Measurements from ENCODE around the gene ACTG1. TPM values are rescaled to one million over a fixed set of nuclear protein-coding genes. Genes with fewer than 3 reads are reported as not detected.

ACTG1 gene
- total and polyA plus RNA-seq, 2 of the 13 experiments (the other 11 are each of a cell fraction or from before 2014, with no cell fraction given): 973 to 1,138 TPM

DNA sequence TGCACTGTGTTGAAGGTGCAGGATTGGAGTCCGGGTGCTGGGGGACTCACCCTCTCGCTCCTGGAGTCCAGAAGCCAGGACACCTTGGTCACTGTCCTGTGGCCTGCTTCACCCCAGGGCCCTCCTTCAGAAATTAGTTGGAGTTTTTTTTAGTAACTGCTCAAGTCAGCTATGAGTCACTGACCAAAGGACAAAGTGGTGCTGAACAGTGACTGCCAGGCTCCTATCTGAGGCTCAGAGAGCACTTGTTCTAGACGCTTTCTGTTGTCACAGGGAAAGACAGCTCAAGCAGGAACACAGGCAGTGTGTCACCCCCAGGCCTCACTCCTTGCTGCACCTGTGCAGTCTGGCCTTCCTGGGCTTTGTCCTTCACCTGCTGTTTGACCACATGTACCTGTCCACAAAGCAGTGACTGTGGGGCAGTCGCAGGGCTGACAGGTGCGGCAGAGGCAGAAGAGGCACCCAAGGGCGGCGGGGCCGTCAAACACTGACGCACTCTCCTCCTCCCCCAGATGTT is 43.6 kb upstream of the ACTG1 start:
- no peak overlapping the region for H3K4me3 ChIP-seq (replicated peaks in 1 of 3; ENCODE audit: insufficient read depth in 1 of 3, low read depth in 2 of 3, low read length in 3 of 3)
- in situ Hi-C loops (cut with HindIII; ENCODE audit: extremely low pct_ligation_motif_present, low pct_unique_long_range_greater_than_20kb): no loop called here
- H3K9ac ChIP-seq (ENCODE audit: insufficient read depth, low read depth, low read length): no peak overlapping the region
- no peak overlapping the region for H2AFZ ChIP-seq (ENCODE audit: low read length)
- no peak overlapping the region for H3K27ac ChIP-seq (ENCODE audit: extremely low read length, insufficient read depth, low read length)
- FAIRE-seq (no peak), DNase-seq (ENCODE audit: low spot score) (peak; percentile 45), ATAC-seq (no peak)
- BruUV-seq (replicated peaks): no TSS peak
- CTCF ChIA-PET (ENCODE audit: low intra/inter-chr PET ratio, low total read pairs): no interaction called here
- POLR2A ChIA-PET: interaction anchor here (0.6 to 1.3 kb wide), 2 partner anchors 17 to 109 kb away, joined by 3 read pairs; no protein-coding TSS in a partner anchor
- intact Hi-C loops (cut with micrococcal nuclease; ENCODE audit: unreplicated experiment): no loop called here
- H4K20me1 ChIP-seq (ENCODE audit: insufficient read depth, low read length): peaks cover 1% of the 10 kb centered on the region; the same call in 1 of the 2 replicates
- H3K79me2 ChIP-seq (ENCODE audit: insufficient read depth, low read length): peaks cover 7% of the 10 kb centered on the region
- H3K4me1 ChIP-seq (ENCODE audit: insufficient read depth, low read length): peaks cover 34% of the 10 kb centered on the region
- no peak overlapping the region for H3K4me2 ChIP-seq (ENCODE audit: low read depth, low read length)
- 86% methylated on average over 9 of the region's 9 CpGs for WGBS (ENCODE audit: low lambda C conversion rate)
- no peaks in the 10 kb centered on the region; a peak in 1 of 5 replicates for H3K27me3 ChIP-seq (ENCODE audit: control insufficient read depth in 1 of 2, insufficient read depth in 2 of 2, low read length in 2 of 2)
- peaks cover 19 to 35% of the 10 kb centered on the region in 2 experiments for H3K36me3 ChIP-seq (replicated peaks in 1 of 2; ENCODE audit: control insufficient read depth in 1 of 2, insufficient read depth in 2 of 2, low read length in 2 of 2)
- H3K9me3 ChIP-seq (ENCODE audit: low read length): no peaks in the 10 kb centered on the region
- TF ChIP-seq ZNF326 (CRISPR knock-in tag; IDR thresholded peaks at IDR 0.05; ENCODE audit: borderline replicate concordance) (peak; percentile 37; the same call in 1 of the 2 replicates), FOSL2 (CRISPR knock-in tag; IDR thresholded peaks at IDR 0.05) (peak; percentile 82), SPEN (CRISPR knock-in tag; IDR thresholded peaks at IDR 0.05; ENCODE audit: low read depth) (0 out of 2 replicates have a peak, but pooled peaks have one; percentile 20), ZBTB21 (CRISPR knock-in tag; IDR thresholded peaks at IDR 0.05) (no peak), ZNF792 (CRISPR knock-in tag; IDR thresholded peaks at IDR 0.05) (peak; percentile 100), POLR2AphosphoS5 (IDR thresholded peaks at IDR 0.05; ENCODE audit: low read depth, low read length) (peak; percentile 26; the same call in 1 of the 2 replicates), ZBTB38 (CRISPR knock-in tag; IDR thresholded peaks at IDR 0.05) (peak; percentile 31; the same call in 1 of the 2 replicates), AKAP8 (CRISPR knock-in tag; IDR thresholded peaks at IDR 0.05) (peak; percentile 54; the same call in 1 of the 2 replicates), NONO (IDR thresholded peaks at IDR 0.05) (no peak), NONO (CRISPR knock-in tag; conservative IDR thresholded peaks at IDR 0.05) (0 out of 2 replicates have a peak, but pooled peaks have one; percentile 54), POGZ (CRISPR knock-in tag; IDR thresholded peaks at IDR 0.05) (no peak), FOSL1 (CRISPR knock-in tag; IDR thresholded peaks at IDR 0.05; ENCODE audit: borderline replicate concordance) (peak; percentile 8; the same call in 1 of the 2 replicates), POLR2A (IDR thresholded peaks at IDR 0.05; ENCODE audit: insufficient read depth in 1 of 2, low read depth in 2 of 2, low read length in 2 of 2) (peak in 1 of 2 experiments; percentile 16; a peak in 2 of 4 replicates), AGO2 (optimal IDR thresholded peaks at IDR 0.05; ENCODE audit: low read depth, low read length) (peak; percentile 81), IKZF4 (CRISPR knock-in tag; IDR thresholded peaks at IDR 0.05; ENCODE audit: borderline replicate concordance, low read depth, not compliant biosample characterization) (no peak)
- TF ChIP-seq, protein P1, sequence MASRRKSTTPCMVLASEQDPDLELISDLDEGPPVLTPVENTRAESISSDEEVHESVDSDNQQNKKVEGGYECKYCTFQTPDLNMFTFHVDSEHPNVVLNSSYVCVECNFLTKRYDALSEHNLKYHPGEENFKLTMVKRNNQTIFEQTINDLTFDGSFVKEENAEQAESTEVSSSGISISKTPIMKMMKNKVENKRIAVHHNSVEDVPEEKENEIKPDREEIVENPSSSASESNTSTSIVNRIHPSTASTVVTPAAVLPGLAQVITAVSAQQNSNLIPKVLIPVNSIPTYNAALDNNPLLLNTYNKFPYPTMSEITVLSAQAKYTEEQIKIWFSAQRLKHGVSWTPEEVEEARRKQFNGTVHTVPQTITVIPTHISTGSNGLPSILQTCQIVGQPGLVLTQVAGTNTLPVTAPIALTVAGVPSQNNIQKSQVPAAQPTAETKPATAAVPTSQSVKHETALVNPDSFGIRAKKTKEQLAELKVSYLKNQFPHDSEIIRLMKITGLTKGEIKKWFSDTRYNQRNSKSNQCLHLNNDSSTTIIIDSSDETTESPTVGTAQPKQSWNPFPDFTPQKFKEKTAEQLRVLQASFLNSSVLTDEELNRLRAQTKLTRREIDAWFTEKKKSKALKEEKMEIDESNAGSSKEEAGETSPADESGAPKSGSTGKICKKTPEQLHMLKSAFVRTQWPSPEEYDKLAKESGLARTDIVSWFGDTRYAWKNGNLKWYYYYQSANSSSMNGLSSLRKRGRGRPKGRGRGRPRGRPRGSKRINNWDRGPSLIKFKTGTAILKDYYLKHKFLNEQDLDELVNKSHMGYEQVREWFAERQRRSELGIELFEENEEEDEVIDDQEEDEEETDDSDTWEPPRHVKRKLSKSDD (CRISPR knock-in tag; IDR thresholded peaks at IDR 0.05; ENCODE audit: low read depth): no peak
- TF ChIP-seq, protein P2, sequence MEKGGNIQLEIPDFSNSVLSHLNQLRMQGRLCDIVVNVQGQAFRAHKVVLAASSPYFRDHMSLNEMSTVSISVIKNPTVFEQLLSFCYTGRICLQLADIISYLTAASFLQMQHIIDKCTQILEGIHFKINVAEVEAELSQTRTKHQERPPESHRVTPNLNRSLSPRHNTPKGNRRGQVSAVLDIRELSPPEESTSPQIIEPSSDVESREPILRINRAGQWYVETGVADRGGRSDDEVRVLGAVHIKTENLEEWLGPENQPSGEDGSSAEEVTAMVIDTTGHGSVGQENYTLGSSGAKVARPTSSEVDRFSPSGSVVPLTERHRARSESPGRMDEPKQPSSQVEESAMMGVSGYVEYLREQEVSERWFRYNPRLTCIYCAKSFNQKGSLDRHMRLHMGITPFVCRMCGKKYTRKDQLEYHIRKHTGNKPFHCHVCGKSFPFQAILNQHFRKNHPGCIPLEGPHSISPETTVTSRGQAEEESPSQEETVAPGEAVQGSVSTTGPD (CRISPR knock-in tag; IDR thresholded peaks at IDR 0.05): no peak
- TF ChIP-seq, protein P3, sequence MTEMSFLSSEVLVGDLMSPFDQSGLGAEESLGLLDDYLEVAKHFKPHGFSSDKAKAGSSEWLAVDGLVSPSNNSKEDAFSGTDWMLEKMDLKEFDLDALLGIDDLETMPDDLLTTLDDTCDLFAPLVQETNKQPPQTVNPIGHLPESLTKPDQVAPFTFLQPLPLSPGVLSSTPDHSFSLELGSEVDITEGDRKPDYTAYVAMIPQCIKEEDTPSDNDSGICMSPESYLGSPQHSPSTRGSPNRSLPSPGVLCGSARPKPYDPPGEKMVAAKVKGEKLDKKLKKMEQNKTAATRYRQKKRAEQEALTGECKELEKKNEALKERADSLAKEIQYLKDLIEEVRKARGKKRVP (CRISPR knock-in tag; IDR thresholded peaks at IDR 0.05): no peak
- TF ChIP-seq, protein P4, sequence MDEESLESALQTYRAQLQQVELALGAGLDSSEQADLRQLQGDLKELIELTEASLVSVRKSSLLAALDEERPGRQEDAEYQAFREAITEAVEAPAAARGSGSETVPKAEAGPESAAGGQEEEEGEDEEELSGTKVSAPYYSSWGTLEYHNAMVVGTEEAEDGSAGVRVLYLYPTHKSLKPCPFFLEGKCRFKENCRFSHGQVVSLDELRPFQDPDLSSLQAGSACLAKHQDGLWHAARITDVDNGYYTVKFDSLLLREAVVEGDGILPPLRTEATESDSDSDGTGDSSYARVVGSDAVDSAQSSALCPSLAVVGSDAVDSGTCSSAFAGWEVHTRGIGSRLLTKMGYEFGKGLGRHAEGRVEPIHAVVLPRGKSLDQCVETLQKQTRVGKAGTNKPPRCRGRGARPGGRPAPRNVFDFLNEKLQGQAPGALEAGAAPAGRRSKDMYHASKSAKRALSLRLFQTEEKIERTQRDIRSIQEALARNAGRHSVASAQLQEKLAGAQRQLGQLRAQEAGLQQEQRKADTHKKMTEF (CRISPR knock-in tag; IDR thresholded peaks at IDR 0.05): 0 out of 2 replicates have a peak, but pooled peaks have one; percentile 21
